NCI-H1105 (cell line): Measurements from ENCODE around the gene CPNE4.

Experiments
- DNase-seq: peaks from one replicate; lab custom pipeline; 2025; lab: John Stamatoyannopoulos, UW

The CPNE4 gene

DNA sequence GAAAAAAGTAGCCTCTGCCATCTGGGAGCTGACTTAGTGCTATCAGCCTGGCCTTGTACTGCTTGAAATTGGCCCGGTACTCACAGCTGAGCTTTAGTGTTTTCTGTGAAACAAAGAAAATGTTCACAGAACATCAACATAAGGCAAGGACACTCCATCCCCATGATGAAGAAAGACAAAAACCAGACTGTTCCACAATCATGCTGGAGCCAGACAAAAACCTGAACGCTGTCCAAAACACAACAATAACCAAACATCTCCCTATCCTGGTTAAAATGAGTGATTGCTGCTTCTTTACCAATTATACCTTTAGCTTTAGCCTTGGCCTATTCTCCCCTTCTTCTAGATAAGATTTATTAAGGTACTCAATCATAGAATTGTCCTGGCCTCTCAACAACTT lies 153.9 kb downstream of the CPNE4 start:
- DNase-seq, result no peak

GRCh38 chr3:131868203-131868602 lies 166.6 kb downstream of the CPNE4 start:
- DNase-seq, result no peak

GRCh38 chr3:131856171-131856570 lies 178.6 kb downstream of the CPNE4 start:
- DNase-seq, result no peak

GRCh38 chr3:131850223-131850622 lies 184.6 kb downstream of the CPNE4 start:
- no peak for DNase-seq

DNA sequence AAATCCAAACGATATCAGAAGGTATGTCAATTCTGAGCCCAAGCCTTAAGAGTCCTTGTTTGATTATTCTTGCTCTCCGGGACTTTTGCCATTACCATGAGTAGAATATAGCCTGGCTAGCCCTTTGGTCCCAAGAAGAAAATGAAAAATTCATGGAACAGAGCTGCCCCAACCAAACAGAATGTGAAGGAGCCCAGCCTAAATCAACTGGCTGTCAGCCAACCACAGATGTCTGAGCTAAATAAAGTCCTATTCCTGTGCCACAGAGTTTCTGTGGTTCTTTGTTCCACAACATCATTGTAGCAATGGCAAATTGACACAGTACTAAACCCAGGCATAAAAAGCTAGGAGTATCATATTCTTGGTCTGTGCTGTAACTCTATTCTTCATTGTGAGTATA lies 185.2 kb downstream of the CPNE4 start:
- DNase-seq, result no peak

DNA sequence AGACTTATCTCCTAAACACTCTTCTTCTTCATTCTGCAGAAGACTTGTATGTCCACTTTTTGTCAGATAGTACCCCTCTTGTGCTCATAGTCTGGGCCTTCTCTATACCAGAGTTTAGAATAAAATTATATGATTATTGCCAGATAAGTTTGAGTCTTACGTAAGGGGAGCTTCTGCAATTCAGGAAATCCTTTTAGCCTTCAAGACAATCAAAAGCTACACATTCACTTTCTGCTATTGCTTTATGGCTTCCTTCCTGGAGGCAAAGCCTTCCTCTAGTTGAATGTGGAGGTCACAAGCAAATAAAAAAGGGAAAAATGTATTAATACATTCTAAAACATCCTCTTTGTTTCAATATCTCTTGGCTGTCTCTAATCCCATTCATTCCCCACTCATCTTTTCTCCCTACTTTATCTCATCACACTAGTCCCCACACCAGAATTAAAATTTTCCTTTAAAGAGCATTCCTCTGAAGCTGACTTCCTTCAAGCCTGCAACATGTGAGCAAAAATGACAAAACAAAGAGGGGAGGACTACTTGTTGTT lies 186.8 kb downstream of the CPNE4 start:
- no peak for DNase-seq

GRCh38 chr3:131846296-131846924 lies 188.4 kb downstream of the CPNE4 start:
- DNase-seq, result no peak

DNA sequence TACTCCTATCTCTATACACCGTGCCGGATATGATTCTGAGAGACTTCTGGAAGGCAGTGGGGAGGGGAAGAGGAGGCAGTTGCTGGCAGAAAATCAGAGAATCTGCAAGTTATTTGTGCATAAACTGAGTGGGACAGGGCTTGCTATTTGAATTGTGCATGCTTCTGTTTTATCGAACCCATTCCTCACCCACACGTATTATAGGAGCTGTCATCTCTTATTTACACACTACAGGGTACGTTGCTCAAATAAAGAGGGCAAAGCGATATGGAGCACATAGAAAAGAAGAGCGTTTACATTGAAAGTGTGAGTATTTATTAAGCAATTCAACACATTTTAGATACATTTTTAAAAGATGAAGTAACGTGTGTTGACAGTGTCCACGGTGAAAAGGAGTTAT lies 191.6 kb downstream of the CPNE4 start:
- DNase-seq, result no peak

DNA sequence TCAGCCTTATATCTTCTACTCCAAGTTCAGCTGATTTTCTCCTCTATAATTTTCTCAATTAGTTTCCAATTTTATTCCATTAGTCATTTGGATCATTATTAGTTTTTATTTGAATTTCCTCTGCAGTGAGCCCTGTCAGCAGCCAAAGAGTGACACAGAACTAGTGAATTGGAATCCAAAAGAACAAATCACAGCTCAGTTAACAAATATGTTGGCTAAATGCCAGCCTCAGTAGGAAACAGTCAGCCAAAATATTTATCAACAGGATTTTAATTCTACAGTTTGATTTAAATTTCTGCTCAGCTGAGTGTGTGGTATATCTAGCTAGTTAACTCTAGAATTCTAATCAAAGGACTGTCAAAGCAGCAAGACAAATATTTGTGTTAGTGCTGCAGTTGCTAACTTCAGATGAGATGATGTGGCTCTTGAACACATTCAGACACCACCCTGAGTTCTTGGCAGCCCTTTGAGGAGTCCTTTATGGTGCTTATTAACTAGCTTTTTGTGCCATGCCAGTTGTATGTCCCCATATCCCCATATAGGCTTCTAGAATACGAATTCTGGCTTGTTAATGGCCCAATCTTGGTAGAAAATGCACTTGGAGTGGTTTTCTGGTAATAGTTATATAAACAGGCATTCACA lies 194.5 kb downstream of the CPNE4 start:
- DNase-seq, result no peak

DNA sequence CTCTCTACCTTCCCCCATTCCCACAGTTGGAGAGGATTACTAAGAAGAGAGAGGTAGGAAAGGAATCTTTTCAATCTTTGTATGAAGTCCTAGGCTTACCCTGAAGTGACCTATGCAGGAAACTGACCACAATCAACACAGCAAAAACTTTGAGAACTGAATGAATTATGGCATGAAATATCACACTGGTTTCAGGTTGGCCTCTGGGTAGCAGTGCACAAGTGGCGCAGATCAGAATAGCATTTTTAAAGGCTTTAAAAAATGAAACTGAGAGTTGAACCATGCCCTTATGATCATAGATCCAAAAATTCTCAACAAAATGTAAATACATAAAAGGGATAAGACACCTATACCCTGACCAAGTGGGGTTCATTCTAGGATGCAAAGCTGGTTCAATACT lies 198.9 kb downstream of the CPNE4 start:
- no peak for DNase-seq

- no peak for DNase-seq
Observed at GRCh38 chr3:131831608-131832007, 203.2 kb downstream of the CPNE4 start.

- no peak for DNase-seq
Observed at GRCh38 chr3:131821191-131821762, 213.5 kb downstream of the CPNE4 start.

DNA sequence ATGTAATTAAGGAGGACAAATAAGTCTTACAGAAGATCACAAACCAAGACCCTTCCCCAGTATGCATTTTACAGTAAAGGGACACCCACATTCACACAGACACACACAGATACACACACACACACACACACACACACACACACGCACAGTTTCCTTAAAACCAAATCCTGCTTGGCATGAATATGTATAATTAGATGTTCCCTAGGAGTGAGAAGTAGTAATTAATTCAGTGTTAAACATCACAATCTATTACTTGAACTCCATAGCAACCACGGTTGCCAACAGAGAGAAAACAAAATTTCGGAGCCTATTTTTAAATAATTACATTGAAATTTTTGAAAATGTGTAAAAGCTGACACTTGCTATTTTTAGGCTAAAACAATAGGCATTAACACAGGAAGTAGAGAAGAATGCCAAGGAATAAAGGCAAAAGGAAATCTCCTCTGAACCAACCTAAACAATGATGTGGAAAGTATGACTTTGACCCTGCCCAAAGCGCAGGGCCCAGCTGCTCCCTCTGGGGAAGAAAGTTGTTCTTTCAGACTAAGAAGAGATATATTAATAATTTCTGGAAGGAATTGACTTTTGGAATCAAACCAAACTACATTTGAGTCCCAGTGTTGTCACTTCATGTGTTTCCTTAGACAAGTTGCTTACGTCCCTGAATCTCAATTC lies 215.3 kb downstream of the CPNE4 start:
- no peak for DNase-seq

DNA sequence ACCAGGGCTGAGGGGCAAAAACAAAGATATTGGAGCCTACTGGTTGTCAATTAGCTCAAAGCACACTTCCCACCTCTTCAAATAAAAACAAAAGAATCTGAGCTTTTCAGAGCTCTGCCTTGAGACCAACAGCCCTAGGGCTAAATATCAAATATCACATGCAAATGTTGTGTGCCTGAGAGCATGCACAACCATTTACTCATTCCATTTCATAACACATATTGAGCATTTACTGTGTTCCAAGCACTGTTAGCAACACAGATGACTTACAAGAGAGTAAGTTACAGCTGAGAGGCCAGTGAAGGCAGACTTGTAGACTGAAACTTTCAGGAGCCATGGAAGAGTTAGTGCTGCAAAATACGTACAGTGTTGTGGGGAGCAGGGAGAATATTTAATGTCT lies 222.4 kb downstream of the CPNE4 start:
- DNase-seq, result peak; percentile 14

- no peak for DNase-seq
Observed at GRCh38 chr3:131811481-131811880, 223.3 kb downstream of the CPNE4 start.

- DNase-seq, result no peak
Observed at GRCh38 chr3:131807822-131808221, 227.0 kb downstream of the CPNE4 start.

GRCh38 chr3:131806736-131807135 lies 228.1 kb downstream of the CPNE4 start:
- DNase-seq, result no peak

DNA sequence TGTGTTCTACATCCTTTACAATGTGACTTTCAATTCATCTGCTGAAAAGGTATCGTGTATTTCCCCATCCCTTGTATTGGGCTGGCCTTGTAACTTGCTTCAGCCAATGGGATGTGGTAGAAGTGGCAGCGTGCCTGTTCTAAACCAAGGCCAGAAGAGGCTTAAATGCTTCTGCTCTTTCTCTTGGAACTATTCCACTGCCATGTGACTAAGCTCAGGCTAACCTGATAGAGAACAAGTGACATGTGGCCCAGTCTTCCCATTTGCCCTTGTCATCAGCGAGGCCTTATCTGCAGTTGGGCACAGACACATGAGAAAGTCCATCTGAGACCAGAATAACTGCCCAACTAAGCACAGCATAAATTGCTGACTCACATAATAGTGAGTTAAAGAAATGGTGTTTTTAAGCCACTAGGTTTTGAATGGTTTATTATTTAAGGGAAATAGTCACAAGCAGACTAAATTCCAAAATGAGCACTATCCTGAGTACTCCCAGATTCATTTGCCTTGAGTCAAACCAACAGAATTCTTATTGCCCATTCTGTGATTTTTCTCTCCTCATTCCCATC lies 230.2 kb downstream of the CPNE4 start:
- no peak for DNase-seq

DNA sequence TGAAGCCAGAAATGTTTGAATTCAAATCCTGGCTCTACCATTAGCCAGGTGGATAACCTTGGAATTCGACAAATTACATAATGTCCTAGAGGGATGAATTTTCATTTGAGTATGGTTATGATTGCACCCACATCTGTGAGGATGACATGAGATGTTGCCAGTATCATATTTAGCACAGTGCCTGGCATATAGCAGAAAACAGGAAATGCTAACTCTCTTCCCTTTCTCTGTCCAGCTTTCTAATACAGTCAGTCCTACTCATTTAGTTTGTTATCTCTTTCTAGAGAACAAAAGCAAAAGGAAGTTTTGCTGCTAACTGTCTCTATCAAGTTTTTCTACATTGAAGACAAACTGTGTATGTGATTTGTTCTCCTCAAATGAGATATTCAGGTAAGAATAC lies 231.7 kb downstream of the CPNE4 start:
- no peak for DNase-seq

GRCh38 chr3:131802029-131802428 lies 232.8 kb downstream of the CPNE4 start:
- no peak for DNase-seq

DNA sequence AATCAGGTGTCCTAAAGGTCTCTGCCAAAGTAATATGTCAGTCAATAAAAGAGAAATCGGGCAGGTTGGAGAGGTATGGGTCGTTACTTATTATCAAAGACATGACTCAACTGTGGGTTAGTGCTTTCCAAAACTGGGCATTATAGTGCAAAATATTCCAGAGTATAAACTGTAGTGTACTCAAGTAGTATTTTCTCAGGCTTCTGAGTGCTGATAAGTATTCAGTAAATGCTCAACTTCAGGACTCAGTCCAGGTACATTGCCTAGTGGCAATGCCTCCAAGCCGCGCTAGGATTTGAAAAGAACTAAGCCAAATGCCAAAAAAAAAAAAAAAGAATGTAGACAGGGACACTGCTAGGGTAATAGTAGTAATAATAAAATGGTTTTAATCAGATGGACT lies 233.2 kb downstream of the CPNE4 start:
- DNase-seq, result no peak

- no peak for DNase-seq
Observed at GRCh38 chr3:131797776-131798175, 237.0 kb downstream of the CPNE4 start.
